ENCODE measurements around the gene IL12RB2.

Gene IL12RB2

DNA sequence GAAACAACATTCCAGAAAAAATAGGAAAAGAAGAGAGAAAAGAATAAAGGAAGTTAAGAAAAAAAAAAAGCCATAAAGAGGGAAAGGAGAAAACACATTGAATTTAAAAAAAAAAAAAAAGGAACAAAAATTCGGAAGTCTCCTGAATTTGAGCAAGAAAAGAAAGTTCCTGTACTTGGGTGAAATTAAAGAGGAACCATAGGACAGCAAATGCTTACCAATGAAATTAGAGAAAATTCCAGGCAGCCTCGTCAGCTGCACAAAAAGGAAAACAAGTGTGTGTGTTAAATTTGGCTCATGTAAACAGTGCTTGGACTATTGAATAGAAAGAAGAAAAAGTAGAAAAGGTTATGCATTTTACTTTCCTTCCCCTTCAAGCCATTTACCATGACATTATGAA, 4.9 kb downstream of the IL12RB2 start:
- DNase-seq (ENCODE audit: low spot score): no peak

GRCh38 chr1:67313934-67314671, 6.4 kb downstream of the IL12RB2 start:
- peak; percentile 86 for DNase-seq (ENCODE audit: low spot score)

DNA sequence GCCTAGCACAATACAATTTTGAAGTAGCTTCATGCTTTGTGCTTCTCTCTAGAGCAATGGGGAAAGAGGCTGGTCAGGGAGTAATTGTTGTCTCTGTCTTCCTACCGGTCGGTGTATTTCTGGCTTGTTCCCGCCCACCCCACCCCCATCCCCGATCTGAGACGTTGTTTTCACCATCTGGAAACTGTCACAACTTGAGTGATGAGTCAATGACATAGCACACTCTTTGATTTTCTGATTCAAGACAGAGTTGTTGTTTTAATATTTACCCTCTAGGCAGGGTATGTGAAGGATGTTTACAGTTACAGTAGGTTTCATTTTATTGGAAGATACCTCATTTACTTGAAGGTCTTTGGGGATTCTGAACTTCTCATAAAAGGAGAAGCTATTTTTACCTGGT, 7.0 kb downstream of the IL12RB2 start:
- peak; percentile 80 for DNase-seq (ENCODE audit: low spot score)

GRCh38 chr1:67316180-67316902, 8.7 kb downstream of the IL12RB2 start:
- no peak for DNase-seq (ENCODE audit: low spot score)

DNA sequence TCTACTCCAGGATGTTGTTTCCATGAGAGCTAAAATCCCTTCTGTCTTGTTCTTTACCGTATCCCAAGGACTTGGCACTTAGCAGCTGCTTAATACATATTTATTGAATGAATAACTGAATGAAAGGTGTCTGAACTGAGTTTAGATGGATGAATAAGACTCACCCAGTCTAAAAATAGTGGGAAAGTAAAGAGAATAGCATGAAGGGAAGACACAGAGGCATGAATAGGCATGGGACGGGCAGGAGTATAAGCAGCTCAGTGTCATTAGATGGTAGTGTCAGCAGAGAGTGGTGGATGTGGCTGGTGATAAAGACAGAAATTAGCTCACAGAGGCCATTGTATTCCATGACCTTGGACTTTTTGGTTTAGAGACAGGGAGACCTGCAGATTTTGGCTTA, 9.2 kb downstream of the IL12RB2 start:
- no peak for DNase-seq (ENCODE audit: low spot score)

- DNase-seq (ENCODE audit: low spot score): no peak
These were observed 10.1 kb downstream of the IL12RB2 start for GRCh38 chr1:67317803-67318202.

GRCh38 chr1:67322442-67322841, 14.8 kb downstream of the IL12RB2 start:
- DNase-seq (ENCODE audit: low spot score): no peak

DNA sequence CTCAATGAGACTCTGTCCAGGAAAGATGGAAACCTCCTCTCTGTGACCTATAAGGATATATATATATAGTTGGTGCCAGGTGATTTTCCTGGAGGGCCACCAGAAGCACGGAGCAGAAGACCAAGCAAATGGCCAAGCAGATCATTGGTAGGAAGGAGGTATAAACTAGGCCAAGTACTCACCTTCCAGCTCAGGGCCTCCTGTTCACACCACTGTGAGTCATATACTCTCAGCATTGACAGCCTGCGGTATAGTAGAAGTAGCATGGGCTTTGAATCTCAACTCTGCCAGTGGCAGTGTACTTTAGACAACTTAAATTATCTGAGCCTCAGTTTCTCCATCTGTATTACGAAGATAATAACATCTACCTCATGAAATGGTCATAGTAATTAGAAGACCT, 15.4 kb downstream of the IL12RB2 start:
- DNase-seq (ENCODE audit: low spot score): no peak

GRCh38 chr1:67324068-67324467, 16.4 kb downstream of the IL12RB2 start:
- no peak for DNase-seq (ENCODE audit: low spot score)

GRCh38 chr1:67327864-67328466, 20.3 kb downstream of the IL12RB2 start:
- DNase-seq (ENCODE audit: low spot score): no peak

- DNase-seq (ENCODE audit: low spot score): no peak
These were observed 25.2 kb downstream of the IL12RB2 start for GRCh38 chr1:67332653-67333529.

DNA sequence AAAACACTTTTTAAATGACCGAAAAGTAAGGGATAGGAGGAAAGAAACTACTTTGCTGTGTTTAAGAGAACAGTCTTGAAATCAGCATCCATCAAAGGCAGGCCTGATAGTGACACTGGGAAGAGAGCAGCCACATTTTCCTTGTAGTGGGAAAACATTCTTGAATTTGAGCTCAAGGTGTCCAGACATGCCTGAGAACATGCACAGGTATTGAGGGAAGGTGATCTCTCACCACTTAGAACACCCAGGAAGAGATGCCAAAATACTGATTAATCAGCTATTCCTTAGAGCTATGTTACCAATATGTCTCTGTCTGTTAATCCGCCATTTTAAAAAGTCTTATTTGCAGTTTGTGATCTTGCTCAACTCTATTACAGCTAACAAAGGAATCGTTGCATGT, 25.9 kb downstream of the IL12RB2 start:
- no peak for DNase-seq (ENCODE audit: low spot score)

GRCh38 chr1:67335411-67335810, 27.7 kb downstream of the IL12RB2 start:
- no peak for DNase-seq (ENCODE audit: low spot score)

DNA sequence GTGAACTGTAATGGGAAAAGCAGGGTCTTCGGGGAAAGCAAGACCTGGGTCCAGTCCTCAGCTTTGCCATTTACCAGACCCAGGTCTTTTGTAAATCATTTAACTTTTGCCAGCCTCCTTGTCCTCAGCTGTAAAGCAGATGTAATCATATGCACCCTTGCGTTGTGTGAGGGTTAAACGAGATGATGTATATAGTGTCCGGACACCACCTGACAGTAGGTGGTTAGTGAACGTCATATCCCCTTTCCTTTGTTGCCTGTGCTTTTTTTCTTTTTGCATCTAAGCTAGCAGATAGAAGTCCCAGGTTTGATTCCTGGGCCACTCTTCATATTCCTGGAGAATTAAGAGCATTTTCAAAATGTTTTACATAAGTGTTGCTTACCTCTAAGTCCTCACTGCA, 28.5 kb downstream of the IL12RB2 start:
- no peak for DNase-seq (ENCODE audit: low spot score)

GRCh38 chr1:67336783-67337182, 29.1 kb downstream of the IL12RB2 start:
- no peak for DNase-seq (ENCODE audit: low spot score)

DNA sequence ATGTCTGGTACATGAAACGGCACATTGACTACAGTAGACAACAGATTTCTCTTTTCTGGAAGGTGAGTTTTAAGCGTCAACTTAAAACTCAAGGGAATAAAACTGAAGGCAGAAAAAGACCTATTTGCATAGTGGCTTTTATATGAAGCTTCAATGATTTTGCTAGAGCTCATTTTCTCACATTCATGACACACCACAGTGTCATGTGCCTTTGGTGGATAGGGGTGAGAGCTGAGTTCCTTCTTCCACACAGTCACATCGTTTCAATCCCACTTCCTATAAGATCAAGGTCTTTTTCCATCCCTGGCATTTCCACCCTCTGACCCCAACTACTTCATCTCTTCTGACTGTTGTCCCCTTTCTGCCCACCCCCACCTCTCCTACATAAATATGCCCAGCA, 31.0 kb downstream of the IL12RB2 start:
- no peak for DNase-seq (ENCODE audit: low spot score)

DNA sequence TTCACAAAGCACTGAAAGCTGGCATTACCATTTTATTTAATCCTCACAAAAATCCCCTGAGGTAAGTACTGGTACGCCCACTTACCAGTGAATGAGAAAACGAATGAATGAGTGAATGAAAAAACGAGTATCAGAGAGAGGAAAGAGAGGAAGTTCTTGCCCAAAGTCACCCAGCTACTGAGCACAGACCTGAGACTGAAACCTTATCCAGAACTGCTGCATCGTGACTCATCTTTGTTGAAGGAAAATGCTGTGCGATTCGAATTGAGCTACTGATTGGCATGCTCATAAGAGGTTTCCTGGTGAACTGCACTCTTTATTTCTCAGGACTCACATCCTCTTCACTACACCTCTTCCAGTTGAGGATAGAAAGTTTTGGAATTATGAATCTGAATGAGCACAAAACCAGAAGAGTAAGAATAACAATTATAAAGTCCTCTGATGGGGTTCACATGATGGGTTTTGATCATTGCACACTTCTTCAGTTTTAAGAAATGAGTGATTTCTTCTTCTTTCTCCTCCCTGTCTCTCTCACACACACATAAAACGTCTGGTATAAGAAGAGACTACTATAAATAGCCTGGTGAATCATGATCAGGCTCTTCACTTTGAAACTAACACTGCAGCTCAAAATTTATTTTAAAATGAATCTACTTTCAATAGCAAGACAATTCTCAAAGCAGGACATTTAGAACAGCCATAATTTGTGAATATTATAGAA, 32.1 kb downstream of the IL12RB2 start:
- DNase-seq (ENCODE audit: low spot score): peak; percentile 68

GRCh38 chr1:67342076-67342890, 34.6 kb downstream of the IL12RB2 start:
- DNase-seq (ENCODE audit: low spot score): no peak

DNA sequence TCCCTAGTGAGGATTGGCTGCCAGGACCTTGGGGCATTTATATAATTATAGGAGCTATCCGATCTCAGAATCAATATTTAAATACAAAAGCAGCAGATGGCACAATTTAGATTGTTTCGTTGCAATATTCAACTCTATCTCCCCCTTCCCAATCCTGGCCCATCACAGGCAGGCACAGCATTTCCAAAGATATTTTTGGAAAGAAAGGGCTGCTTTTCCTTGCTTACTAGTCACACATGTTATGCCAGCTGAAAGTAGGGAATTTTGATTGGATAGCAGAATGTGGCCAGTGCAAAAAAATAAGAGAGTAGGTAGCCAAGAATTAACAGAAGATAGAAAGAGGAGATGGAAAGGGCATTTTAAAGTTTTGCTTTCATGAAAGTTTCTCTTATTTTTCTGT, 37.9 kb downstream of the IL12RB2 start:
- no peak for DNase-seq (ENCODE audit: low spot score)

DNA sequence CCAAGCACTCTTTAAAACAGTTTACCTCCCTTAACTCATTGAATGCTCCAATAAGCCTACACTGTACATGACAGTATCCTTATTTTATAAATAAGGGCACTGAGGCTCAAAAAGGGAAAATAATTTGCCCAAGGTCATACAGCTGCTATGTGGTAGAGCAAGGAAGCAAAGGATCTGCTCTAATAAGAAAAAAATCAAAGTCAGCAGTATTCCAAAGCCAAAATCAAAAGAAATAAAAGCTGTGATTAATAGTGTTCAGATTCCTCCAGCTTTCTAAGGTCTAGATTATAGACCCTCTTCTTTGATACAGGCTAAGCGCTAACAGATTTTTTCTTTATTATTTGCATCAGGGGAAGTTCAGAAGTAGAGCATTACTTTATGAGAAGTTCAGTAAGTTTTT, 39.3 kb downstream of the IL12RB2 start:
- DNase-seq (ENCODE audit: low spot score): no peak
